Measurements from ENCODE around the gene CFAP97D2.
"Not testable (repeated sequence)": the region's sequence is repeated elsewhere in the genome, so short reads cannot be mapped to it uniquely, and the experiment has no call there.

The CFAP97D2 gene

GRCh38 chr13:114248011-114248410 lies 69.0 kb downstream of the CFAP97D2 start (continued):
- TF ChIP-seq CREB5 (CRISPR knock-in tag; IDR thresholded peaks at IDR 0.05; ENCODE audit: low read depth): no peak

- no peak for TF ChIP-seq ZFP30 (CRISPR knock-in tag; IDR thresholded peaks at IDR 0.05)
- no peak for TF ChIP-seq GLIS3 (CRISPR knock-in tag; IDR thresholded peaks at IDR 0.05)
- TF ChIP-seq ZC3H10 (CRISPR knock-in tag; IDR thresholded peaks at IDR 0.05): no peak
- no peak for TF ChIP-seq CREB5 (CRISPR knock-in tag; IDR thresholded peaks at IDR 0.05; ENCODE audit: low read depth)
- TF ChIP-seq CSDC2 (CRISPR knock-in tag; IDR thresholded peaks at IDR 0.05): no peak
- TF ChIP-seq ZFP3 (CRISPR knock-in tag; IDR thresholded peaks at IDR 0.05): no peak
- TF ChIP-seq CSRNP3 (CRISPR knock-in tag; IDR thresholded peaks at IDR 0.05): no peak
- TF ChIP-seq TCF4 (CRISPR knock-in tag; IDR thresholded peaks at IDR 0.05; ENCODE audit: borderline replicate concordance): no peak
- no peak for TF ChIP-seq TSHZ2 (CRISPR knock-in tag; IDR thresholded peaks at IDR 0.05)
- no peak for TF ChIP-seq ZNF565 (CRISPR knock-in tag; conservative IDR thresholded peaks at IDR 0.05; ENCODE audit: low read depth)
- TF ChIP-seq ESRRG (CRISPR knock-in tag; IDR thresholded peaks at IDR 0.05): no peak
- no peak for TF ChIP-seq ISL1 (CRISPR knock-in tag; IDR thresholded peaks at IDR 0.05)
- TF ChIP-seq PPARA (CRISPR knock-in tag; IDR thresholded peaks at IDR 0.05; ENCODE audit: borderline replicate concordance): no peak
- no peak for TF ChIP-seq SNAI2 (CRISPR knock-in tag; IDR thresholded peaks at IDR 0.05)
- no peak for TF ChIP-seq BACH2 (CRISPR knock-in tag; IDR thresholded peaks at IDR 0.05; ENCODE audit: borderline replicate concordance)
- TF ChIP-seq ZNF70 (CRISPR knock-in tag; IDR thresholded peaks at IDR 0.05): no peak
- ATAC-seq: no peak
These were observed 70.0 kb downstream of the CFAP97D2 start for GRCh38 chr13:114249077-114249476.

GRCh38 chr13:114251639-114252440 lies 72.8 kb downstream of the CFAP97D2 start:
- ATAC-seq: not testable (repeated sequence)

- no peak for ATAC-seq
- TF ChIP-seq TCF4 (CRISPR knock-in tag; IDR thresholded peaks at IDR 0.05; ENCODE audit: borderline replicate concordance) (no peak), PATZ1 (CRISPR knock-in tag; IDR thresholded peaks at IDR 0.05; ENCODE audit: borderline replicate concordance) (no peak), ESRRG (CRISPR knock-in tag; IDR thresholded peaks at IDR 0.05) (no peak)
These were observed 77.5 kb downstream of the CFAP97D2 start for GRCh38 chr13:114256547-114256946.

GRCh38 chr13:114257014-114257413 lies 78.0 kb downstream of the CFAP97D2 start:
- no peak for TF ChIP-seq RARB (CRISPR knock-in tag; IDR thresholded peaks at IDR 0.05)
- no peak for ATAC-seq
